K562 treated with DMSO at 1 percent for 4 hours (cell line): Measurements from ENCODE around the gene COL8A1. TPM values are rescaled to one million over a fixed set of nuclear protein-coding genes. Genes with fewer than 3 reads are reported as not detected.

Experiments used
- total RNA-seq: library from RNA; unstranded; fragments of 300-600 nt; gene quantifications from 2 replicates; pipeline ENCODE4 v1.2.3, GENCODE V29; 2022; ENCODE audit not compliant: insufficient read depth

The COL8A1 gene
- total RNA-seq = not detected in 2 replicates

DNA sequence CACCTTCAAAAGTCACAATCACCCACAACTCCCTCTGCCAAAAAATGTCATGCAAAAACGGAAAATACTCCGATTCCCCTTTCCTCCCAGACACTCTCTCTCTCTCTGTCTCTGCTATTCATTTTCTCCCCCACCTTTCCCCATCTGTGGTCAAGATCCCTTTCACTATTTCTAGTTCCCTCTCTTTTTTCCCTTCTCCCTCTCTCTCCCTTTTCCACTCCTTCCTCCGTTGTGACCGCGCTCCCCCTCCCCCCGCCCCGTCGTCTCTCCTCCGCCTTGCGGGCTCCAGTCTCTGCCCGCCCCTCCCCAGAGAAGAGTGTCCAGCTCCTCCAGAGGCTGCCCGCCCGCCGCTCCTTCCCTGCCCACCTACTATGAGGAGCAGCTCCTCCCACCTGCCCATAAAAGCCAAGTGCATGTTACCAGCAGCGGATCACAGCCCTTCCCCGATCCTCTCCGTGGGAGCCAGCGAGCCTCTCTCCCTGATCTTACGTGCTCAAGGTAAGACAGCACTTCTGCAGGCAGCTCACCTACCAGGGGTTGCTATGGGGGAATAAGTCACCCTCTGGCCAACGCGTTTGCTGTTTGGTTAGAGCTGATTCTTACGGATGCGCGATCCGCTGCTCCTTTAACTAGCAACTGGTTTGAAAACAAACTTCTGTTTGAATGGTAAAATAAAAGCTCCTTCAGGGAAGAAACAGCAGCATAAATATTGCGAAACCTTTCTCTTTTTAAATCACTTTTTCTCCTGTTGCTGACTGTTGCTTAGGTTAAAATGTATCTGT is at the start of gene COL8A1:
Gene COL8A1 (plus strand): TSS at position 428 of the 782 bp plus-strand sequence. CDS start 152,089 bp downstream, outside the sequence.

DNA sequence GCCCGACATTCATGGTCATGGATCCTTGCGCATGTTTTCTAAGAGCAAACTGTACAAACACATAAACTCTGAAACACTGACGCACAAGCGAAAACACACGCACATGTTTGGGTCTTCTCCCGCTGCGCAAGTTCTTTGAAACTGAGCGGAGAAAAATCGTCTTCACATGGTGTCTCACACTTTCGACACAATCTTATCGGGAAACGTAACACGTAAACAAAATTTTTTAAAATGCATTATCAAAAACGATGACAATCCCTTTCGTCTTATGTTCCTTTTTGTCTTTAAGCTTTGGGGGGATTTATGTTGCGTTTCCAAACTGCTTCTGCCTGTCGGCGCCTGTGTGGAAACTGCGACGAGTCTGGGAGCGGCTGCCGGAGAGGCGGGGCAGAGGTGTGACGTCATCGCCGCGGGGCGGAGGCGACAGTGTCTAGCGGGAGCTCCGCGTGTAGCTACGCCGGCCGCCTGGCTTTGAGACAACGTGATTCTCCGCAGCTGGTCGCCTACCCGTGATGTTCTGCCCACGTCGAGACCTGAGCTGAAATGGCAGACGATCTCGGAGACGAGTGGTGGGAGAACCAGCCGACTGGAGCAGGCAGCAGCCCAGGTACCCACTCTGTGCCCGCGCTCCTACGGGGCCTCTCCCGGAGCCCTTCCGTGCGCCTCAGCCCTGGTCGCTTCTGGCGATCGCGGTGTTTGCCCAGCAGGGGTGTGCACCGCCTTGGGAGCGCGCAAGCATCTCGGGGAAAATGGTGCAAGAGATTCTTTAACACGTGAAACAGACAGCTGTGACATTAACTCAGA is 179.2 kb downstream of the COL8A1 start, which contains the start of gene CMSS1:
Gene CMSS1 (plus strand): TSS at position 426 of the 804 bp plus-strand sequence.

Other genes with a start within 250 kb of the COL8A1 start
- gene CMSS1, start 179.3 kb downstream of the COL8A1 start, total RNA-seq = 23.6 and 28.3 TPM in 2 replicates